GM21529 (cell line): Measurements from ENCODE around the gene CERS5.

Experiments
- ATAC-seq: cut with Tn5 transposase; IDR thresholded peaks from one replicate; pipeline ENCODE4 v1.9.1; 2021; ENCODE audit not compliant: unreplicated experiment

The CERS5 gene

DNA sequence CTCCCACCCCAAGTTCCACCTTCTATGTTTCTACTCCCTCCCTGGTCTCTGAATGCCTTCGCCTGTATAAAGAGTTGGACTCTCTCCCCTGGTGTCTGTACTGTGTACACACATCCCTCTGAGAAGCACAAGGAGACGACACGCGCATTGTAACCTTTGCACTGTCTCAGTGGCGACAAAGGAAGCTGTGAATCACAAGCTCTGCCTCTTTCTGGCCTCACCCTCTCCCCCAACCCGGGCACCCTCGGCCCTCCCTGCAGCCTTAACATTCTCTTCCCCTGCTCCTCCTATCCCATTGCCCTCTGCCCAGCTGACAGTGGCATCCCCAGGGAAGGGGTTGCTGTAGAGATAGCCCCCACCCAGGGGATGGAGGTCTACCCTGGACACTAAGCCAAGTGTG is 84.5 kb downstream of the CERS5 start:
- ATAC-seq = no peak

DNA sequence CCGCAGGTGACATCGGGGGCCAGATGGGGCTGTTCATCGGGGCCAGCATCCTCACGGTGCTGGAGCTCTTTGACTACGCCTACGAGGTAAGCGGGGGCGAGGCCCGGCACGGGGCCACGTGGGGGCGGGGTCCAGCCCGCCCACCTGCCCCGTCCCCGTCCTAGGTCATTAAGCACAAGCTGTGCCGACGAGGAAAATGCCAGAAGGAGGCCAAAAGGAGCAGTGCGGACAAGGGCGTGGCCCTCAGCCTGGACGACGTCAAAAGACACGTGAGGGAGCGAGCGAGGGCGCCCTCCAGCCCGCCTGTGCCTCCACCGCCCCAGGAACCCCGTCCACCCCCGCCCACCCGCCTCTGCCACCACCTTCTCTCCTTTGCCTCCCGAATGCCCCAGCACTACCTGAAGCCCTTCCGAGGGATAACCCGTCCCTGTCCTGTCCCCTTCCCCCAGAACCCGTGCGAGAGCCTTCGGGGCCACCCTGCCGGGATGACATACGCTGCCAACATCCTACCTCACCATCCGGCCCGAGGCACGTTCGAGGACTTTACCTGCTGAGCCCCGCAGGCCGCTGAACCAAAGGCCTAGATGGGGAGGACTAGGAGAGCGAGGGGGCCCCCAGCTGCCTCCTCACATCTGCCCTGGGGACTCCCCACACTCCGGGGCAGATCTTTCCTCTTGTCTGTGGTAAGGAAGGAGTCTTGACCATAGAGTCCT is 85.9 kb downstream of the CERS5 start:
- no peak for ATAC-seq

DNA sequence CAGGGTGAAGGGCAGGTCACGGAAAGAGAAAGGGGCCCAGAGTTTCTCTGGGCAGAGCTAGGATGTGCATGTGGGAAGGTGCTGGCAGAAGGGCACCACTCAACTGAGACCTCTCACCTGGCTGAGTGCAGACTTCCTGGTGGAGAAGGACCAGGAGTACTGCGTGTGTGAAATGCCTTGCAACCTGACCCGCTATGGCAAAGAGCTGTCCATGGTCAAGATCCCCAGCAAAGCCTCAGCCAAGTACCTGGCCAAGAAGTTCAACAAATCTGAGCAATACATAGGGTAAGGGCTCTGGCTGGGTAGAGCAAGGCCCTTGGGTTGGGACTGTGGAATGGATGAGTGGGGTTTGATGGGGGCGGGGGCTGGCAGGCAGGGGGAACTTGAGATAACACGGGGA is 87.4 kb downstream of the CERS5 start:
- ATAC-seq = no peak
